NCI-H2196 treated with DMSO at 0.1 percent for 48 hours (cell line): ENCODE results near the gene ODAD4.
"Not testable (repeated sequence)": the region's sequence is repeated elsewhere in the genome, so short reads cannot be mapped to it uniquely, and the experiment has no call there.

Experiments used
- DNase-seq: peaks from one replicate; lab custom pipeline; 2025; ENCODE audit not compliant: unreplicated experiment; lab: John Stamatoyannopoulos, UW

Gene ODAD4

GRCh38 chr17:41910701-41911391 is 19.6 kb upstream of the ODAD4 start:
- DNase-seq: no peak

- DNase-seq: no peak
Observed at GRCh38 chr17:41912925-41913324, 17.5 kb upstream of the ODAD4 start.

- no peak for DNase-seq
Observed at GRCh38 chr17:41913798-41914197, 16.6 kb upstream of the ODAD4 start.

GRCh38 chr17:41914358-41914766 is 16.1 kb upstream of the ODAD4 start:
- no peak for DNase-seq

- no peak for DNase-seq
Observed at GRCh38 chr17:41915020-41915419, 15.4 kb upstream of the ODAD4 start.

- DNase-seq: no peak
Observed at GRCh38 chr17:41915566-41915965, 14.9 kb upstream of the ODAD4 start.

- no peak for DNase-seq
Observed at GRCh38 chr17:41917192-41917591, 13.2 kb upstream of the ODAD4 start.

GRCh38 chr17:41917679-41918313 is 12.6 kb upstream of the ODAD4 start:
- no peak for DNase-seq

GRCh38 chr17:41918314-41919164 is 11.9 kb upstream of the ODAD4 start, which contains the start of gene ACLY:
Gene ACLY (minus strand): TSS chr17:41918951. CDS start chr17:41913873, 5,078 bp downstream.
- DNase-seq: peak; percentile 80

GRCh38 chr17:41919165-41919817 is 11.1 kb upstream of the ODAD4 start:
- DNase-seq: peak; percentile 52

GRCh38 chr17:41919840-41920579 is 10.4 kb upstream of the ODAD4 start:
- DNase-seq: no peak

GRCh38 chr17:41920580-41920955 is 9.8 kb upstream of the ODAD4 start:
- DNase-seq: no peak

- no peak for DNase-seq
Observed at GRCh38 chr17:41925991-41926590, 4.3 kb upstream of the ODAD4 start.

GRCh38 chr17:41928693-41929251 is 1.6 kb upstream of the ODAD4 start:
- DNase-seq: no peak

GRCh38 chr17:41930833-41931156 is 378 bp downstream of the ODAD4 start:
- DNase-seq: not testable (repeated sequence)

- not testable (repeated sequence) for DNase-seq
Observed at GRCh38 chr17:41931715-41932114, 1.3 kb downstream of the ODAD4 start.

GRCh38 chr17:41932816-41933389 is 2.5 kb downstream of the ODAD4 start:
- no peak for DNase-seq

- DNase-seq: no peak
Observed at GRCh38 chr17:41935641-41936040, 5.2 kb downstream of the ODAD4 start.
